Hepatocyte (in vitro differentiated cells): ENCODE results near the gene ASXL2. TPM values are rescaled to one million over a fixed set of nuclear protein-coding genes. Genes with fewer than 3 reads are reported as not detected.

ENCODE experiments used
- DNase-seq: peaks from one replicate; pipeline ENCODE4 v3.0.0-alpha.2; 2016; ENCODE audit warnings: low spot score
- H2AFZ ChIP-seq: fragments of 200-600 bp; sonication (generic); 2 replicates; pipeline ENCODE4 v1.6.0; 2016; ENCODE audit warnings: antibody characterized with exemption, mild to moderate bottlenecking
- H3K27ac ChIP-seq: fragments of 200-600 bp; sonication (generic); 2 replicates; pipeline ENCODE4 v1.5.1; 2016; ENCODE audit warnings: mild to moderate bottlenecking
- H3K27me3 ChIP-seq: fragments of 200-600 bp; sonication (generic); 2 replicates; pipeline ENCODE4 v1.6.1; 2016
- H3K36me3 ChIP-seq: fragments of 200-600 bp; sonication (generic); replicated peaks from 2 replicates; pipeline ENCODE4 v1.5.1; 2016; ENCODE audit warnings: low read depth; ENCODE audit not compliant: insufficient read depth
- H3K4me1 ChIP-seq: fragments of 200-600 bp; sonication (generic); 2 replicates; pipeline ENCODE4 v1.5.1; 2016; ENCODE audit warnings: mild to moderate bottlenecking, moderate library complexity; ENCODE audit not compliant: insufficient read depth
- H3K4me2 ChIP-seq: fragments of 200-600 bp; sonication (generic); 2 replicates; pipeline ENCODE4 v1.6.0; 2016
- H3K4me3 ChIP-seq: fragments of 200-600 bp; sonication (generic); 2 replicates; pipeline ENCODE4 v1.5.1; 2016; ENCODE audit warnings: mild to moderate bottlenecking
- H3K79me2 ChIP-seq: fragments of 200-600 bp; sonication (generic); 2 replicates; pipeline ENCODE4 v1.6.0; 2017; ENCODE audit warnings: mild to moderate bottlenecking
- H3K9me2 ChIP-seq: fragments of 200-600 bp; sonication (generic); replicated peaks from 2 replicates; pipeline ENCODE4 v1.6.0; 2017; ENCODE audit warnings: mild to moderate bottlenecking; ENCODE audit not compliant: insufficient read depth
- H3K9me3 ChIP-seq: fragments of 200-600 bp; sonication (generic); 2 replicates; pipeline ENCODE4 v1.5.1; 2016; ENCODE audit warnings: low read depth, mild to moderate bottlenecking
- H4K20me1 ChIP-seq: fragments of 200-600 bp; sonication (generic); 2 replicates; pipeline ENCODE4 v1.6.0; 2016; ENCODE audit warnings: mild to moderate bottlenecking; ENCODE audit not compliant: insufficient read depth, poor library complexity, severe bottlenecking
- EZH2 ChIP-seq: fragments of 200-600 bp; sonication (generic); IDR thresholded peaks from 2 replicates; pipeline ENCODE4 v1.6.1; 2016; ENCODE audit warnings: antibody characterized with exemption, mild to moderate bottlenecking, borderline replicate concordance
- EZH2phosphoT487 ChIP-seq: fragments of 200-600 bp; sonication (generic); IDR thresholded peaks from one replicate; pipeline ENCODE4 v1.6.1; 2018; ENCODE audit warnings: antibody characterized with exemption, mild to moderate bottlenecking, low read depth, moderate library complexity; ENCODE audit not compliant: unreplicated experiment, severe bottlenecking
- WGBS: methylation state at CpG from one replicate; pipeline ENCODE4 v1.1.6; 2016; ENCODE audit warnings: low lambda C conversion rate; ENCODE audit errors: missing lambda C conversion rate; 5-methylcytosine and 5-hydroxymethylcytosine counted together
- polyA plus RNA-seq: library from polyadenylated mRNA; unstranded; fragments of >200 nt; fragmentation: Nextera tagmentation; extraction: Ambion mirVana; gene quantifications from 2 replicates; pipeline ENCODE4 v1.2.1, GENCODE V29; 2016
- total RNA-seq: library from RNA; depleted of rRNA; stranded (reverse); fragments of >200 nt; gene quantifications from 2 replicates; pipeline ENCODE4 v1.2.3, GENCODE V29; 2014
- TF ChIP-seq, protein P1 (sequence below): fragments of 200-600 bp; sonication (generic); IDR thresholded peaks from 2 replicates; pipeline ENCODE4 v1.5.1; 2016; ENCODE audit warnings: antibody characterized with exemption, mild to moderate bottlenecking; ENCODE audit not compliant: poor library complexity

The ASXL2 gene
- total and polyA plus RNA-seq, 2 experiments from 2014 or later: 4.3 to 13.3 TPM

DNA sequence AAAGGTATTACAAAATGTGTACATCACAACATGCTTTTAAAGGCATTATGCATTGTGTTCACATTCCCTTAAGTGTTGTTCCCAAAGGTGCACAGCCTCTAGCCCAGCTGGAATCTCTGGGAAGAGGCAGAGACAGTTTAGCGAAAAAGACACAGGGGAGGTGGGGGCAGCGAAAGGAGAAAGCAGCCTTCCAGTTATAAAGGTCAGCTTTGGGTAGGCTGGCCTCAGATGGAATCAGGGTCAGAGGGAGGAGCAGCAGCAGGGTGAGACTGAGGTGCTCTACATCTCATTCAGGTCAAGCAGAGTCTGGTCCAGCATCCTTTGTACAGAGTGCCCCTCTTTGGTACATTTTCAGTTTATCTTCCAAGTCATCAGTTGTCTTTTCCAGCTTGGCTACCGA, 68.6 kb downstream of the ASXL2 start:
- Histone ChIP-seq H3K9me2 (no peaks in the 10 kb centered on the region), H4K20me1 (peaks cover 3% of the 10 kb centered on the region), H3K4me2 (no peak overlapping the region), H3K9me3 (no peaks in the 10 kb centered on the region), H3K79me2 (peaks cover 24% of the 10 kb centered on the region), H2AFZ (no peak overlapping the region), H3K36me3 (no peaks in the 10 kb centered on the region), H3K27ac (no peak overlapping the region), H3K4me3 (no peak overlapping the region), H3K27me3 (no peaks in the 10 kb centered on the region), H3K4me1 (no peaks in the 10 kb centered on the region)
- 88% methylated on average over 3 of the region's 3 CpGs for WGBS
- TF ChIP-seq EZH2phosphoT487 (no peak), EZH2 (no peak)
- TF ChIP-seq, protein P1, sequence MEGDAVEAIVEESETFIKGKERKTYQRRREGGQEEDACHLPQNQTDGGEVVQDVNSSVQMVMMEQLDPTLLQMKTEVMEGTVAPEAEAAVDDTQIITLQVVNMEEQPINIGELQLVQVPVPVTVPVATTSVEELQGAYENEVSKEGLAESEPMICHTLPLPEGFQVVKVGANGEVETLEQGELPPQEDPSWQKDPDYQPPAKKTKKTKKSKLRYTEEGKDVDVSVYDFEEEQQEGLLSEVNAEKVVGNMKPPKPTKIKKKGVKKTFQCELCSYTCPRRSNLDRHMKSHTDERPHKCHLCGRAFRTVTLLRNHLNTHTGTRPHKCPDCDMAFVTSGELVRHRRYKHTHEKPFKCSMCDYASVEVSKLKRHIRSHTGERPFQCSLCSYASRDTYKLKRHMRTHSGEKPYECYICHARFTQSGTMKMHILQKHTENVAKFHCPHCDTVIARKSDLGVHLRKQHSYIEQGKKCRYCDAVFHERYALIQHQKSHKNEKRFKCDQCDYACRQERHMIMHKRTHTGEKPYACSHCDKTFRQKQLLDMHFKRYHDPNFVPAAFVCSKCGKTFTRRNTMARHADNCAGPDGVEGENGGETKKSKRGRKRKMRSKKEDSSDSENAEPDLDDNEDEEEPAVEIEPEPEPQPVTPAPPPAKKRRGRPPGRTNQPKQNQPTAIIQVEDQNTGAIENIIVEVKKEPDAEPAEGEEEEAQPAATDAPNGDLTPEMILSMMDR: no peak
- no peak for DNase-seq

DNA sequence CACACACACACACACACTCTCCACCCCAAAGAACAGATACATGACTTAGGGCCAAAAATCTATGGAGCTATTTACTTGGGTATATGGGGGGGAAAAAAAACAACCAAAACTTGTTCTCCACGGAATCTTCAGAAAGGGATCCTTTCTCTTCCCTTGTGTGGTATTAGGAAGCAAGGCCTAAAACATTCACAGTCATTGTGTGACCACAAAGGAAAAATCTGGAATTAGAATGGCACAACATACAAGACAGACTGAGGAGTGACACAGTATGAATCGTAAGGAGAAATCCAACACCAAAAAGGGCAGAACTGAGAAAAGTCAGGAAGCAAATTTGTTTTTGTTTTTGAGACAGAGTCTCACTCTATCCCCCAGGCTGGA, 70.3 kb downstream of the ASXL2 start:
- 90% methylated on average over 2 of the region's 2 CpGs for WGBS
- H3K9me3 ChIP-seq: no peaks in the 10 kb centered on the region
- TF ChIP-seq, protein P1: no peak
- no peak for TF ChIP-seq EZH2phosphoT487
- H3K27me3 ChIP-seq: no peaks in the 10 kb centered on the region
- H2AFZ ChIP-seq: no peak overlapping the region
- no peaks in the 10 kb centered on the region for H4K20me1 ChIP-seq
- no peak overlapping the region for H3K4me2 ChIP-seq
- H3K4me3 ChIP-seq: no peak overlapping the region
- DNase-seq: no peak
- no peak overlapping the region for H3K27ac ChIP-seq
- no peaks in the 10 kb centered on the region for H3K36me3 ChIP-seq
- no peaks in the 10 kb centered on the region for H3K4me1 ChIP-seq
- no peaks in the 10 kb centered on the region for H3K9me2 ChIP-seq
- peaks cover 11% of the 10 kb centered on the region for H3K79me2 ChIP-seq

DNA sequence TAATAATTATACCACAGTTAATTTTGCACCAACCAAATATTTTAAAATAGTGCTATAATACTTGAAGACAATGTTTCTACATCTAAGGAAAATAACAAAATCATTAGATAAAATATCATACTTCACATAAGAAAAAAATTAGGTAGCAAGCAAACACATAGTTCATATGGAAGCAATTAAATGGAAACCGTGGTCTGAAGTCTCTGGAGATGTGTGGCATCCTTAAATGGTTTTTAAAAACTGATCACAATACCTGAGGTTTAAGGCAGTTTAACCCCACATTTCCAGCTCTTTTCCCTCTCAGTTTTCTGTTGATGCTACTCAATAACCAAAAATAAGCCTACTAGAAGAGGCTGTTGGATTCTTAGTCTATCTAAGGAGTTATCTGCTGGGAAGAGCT, 71.3 kb downstream of the ASXL2 start:
- WGBS: 76% methylated on average over 1 of the region's 1 CpG
- DNase-seq: no peak
- Histone ChIP-seq H3K27ac (no peak overlapping the region), H3K4me2 (no peak overlapping the region), H3K36me3 (no peaks in the 10 kb centered on the region), H3K9me3 (no peaks in the 10 kb centered on the region), H3K4me3 (no peak overlapping the region), H3K79me2 (peaks cover 3% of the 10 kb centered on the region), H2AFZ (no peak overlapping the region), H4K20me1 (no peaks in the 10 kb centered on the region), H3K9me2 (no peaks in the 10 kb centered on the region), H3K4me1 (no peaks in the 10 kb centered on the region), H3K27me3 (no peaks in the 10 kb centered on the region)
- TF ChIP-seq EZH2phosphoT487 (no peak), EZH2 (no peak)
- TF ChIP-seq, protein P1: no peak

DNA sequence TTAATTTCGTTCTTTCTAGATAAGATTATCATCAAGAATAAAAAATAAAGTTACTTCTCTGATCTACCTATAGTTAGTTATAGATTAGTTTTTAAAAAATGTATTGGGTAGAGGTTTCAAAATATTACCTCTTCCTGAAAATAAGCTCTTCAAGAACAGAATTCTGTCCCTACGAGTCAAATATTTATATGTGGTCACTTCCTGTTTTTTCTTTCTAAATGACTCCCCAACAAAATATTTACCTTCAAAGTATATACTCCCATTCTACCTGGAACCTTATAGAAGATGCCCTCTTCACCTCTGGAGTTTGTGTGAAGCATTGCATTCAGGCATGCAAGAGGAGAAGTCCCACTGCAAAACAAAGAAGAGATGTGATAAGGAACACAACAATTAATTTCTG, 72.3 kb downstream of the ASXL2 start:
- Histone ChIP-seq H2AFZ (no peak overlapping the region), H3K27me3 (no peaks in the 10 kb centered on the region), H3K79me2 (no peaks in the 10 kb centered on the region), H3K36me3 (no peaks in the 10 kb centered on the region), H3K4me2 (no peak overlapping the region), H3K27ac (no peak overlapping the region), H3K9me3 (no peaks in the 10 kb centered on the region), H4K20me1 (no peaks in the 10 kb centered on the region), H3K9me2 (no peaks in the 10 kb centered on the region), H3K4me1 (no peaks in the 10 kb centered on the region), H3K4me3 (no peak overlapping the region)
- TF ChIP-seq, protein P1: no peak
- TF ChIP-seq EZH2: no peak
- TF ChIP-seq EZH2phosphoT487: no peak
- WGBS: 84% methylated on average over 2 of the region's 2 CpGs
- DNase-seq: no peak
